ENCODE results near the gene SPRING1. TPM values are rescaled to one million over a fixed set of nuclear protein-coding genes. Genes with fewer than 3 reads are reported as not detected.

Gene SPRING1
- total and polyA plus RNA-seq, 11 donors = 8.2 to 24.4 (median 14.0) TPM

- TF ChIP-seq POLR2A (IDR thresholded peaks at IDR 0.05) (no peak), CTCF (IDR thresholded peaks at IDR 0.05) (peak; percentile 89 to 97 (median 93))
- DNase-seq = peak; percentile 54 to 74 (median 66)
- intact Hi-C loops (cut with DNase I) = loop anchor here (2.0 to 10.0 kb wide), 13 partner anchors 177 to 689 kb away; partner anchors contain the start of gene HRK (in 8 of the 10)
These were observed 34.6 kb downstream of the SPRING1 start for GRCh38 chr12:116703214-116703795.

GRCh38 chr12:116701432-116701831, 36.4 kb downstream of the SPRING1 start:
- Histone ChIP-seq H3K27me3 (no peaks in the 10 kb centered on the region), H3K27ac (no peak overlapping the region), H3K36me3 (no peaks in the 10 kb centered on the region), H3K4me3 (no peak overlapping the region), H3K4me1 (peaks cover 0 to 16% (median 0%) of the 10 kb centered on the region in 12 donors), H3K9me3 (no peaks in the 10 kb centered on the region)
- WGBS, 4 donors = 96 to 98% (median 97%) methylated on average over 4 of the region's 4 CpGs
- no peak for DNase-seq
- TF ChIP-seq CTCF (IDR thresholded peaks at IDR 0.05) = no peak
- intact Hi-C loops (cut with DNase I) = loop anchor here (5.0 to 10.0 kb wide), 10 partner anchors 181 to 687 kb away; partner anchors contain the start of gene HRK (in 7 of the 10)
- no peak for ATAC-seq

More at GRCh38 chr12:116703214-116703795, 34.6 kb downstream of the SPRING1 start:
- H3K36me3 ChIP-seq = no peaks in the 10 kb centered on the region
- H3K9me3 ChIP-seq = no peaks in the 10 kb centered on the region
- no peak overlapping the region for H3K4me3 ChIP-seq
- 20 to 24% (median 21%) methylated on average over 12 of the region's 12 CpGs for WGBS, 4 donors
- H3K27me3 ChIP-seq = no peaks in the 10 kb centered on the region
- no peak overlapping the region for H3K27ac ChIP-seq
- peak; percentile 67 to 83 (median 76) for ATAC-seq
- H3K4me1 ChIP-seq = peaks cover 0 to 6% (median 0%) of the 10 kb centered on the region in 12 donors

GRCh38 chr12:116700066-116700465, 37.8 kb downstream of the SPRING1 start:
- H3K4me1 ChIP-seq = peaks cover 0 to 19% (median 3%) of the 10 kb centered on the region in 12 donors
- TF ChIP-seq CTCF (IDR thresholded peaks at IDR 0.05) = no peak
- no peak for TF ChIP-seq POLR2A (IDR thresholded peaks at IDR 0.05)
- peaks cover 0 to 1% (median 0%) of the 10 kb centered on the region in 9 donors for H3K27me3 ChIP-seq
- no peaks in the 10 kb centered on the region for H3K36me3 ChIP-seq
- no peak for DNase-seq
- no peaks in the 10 kb centered on the region for H3K9me3 ChIP-seq
- ATAC-seq = no peak
- intact Hi-C loops (cut with DNase I) = loop anchor here (5.0 to 10.0 kb wide), 10 partner anchors 182 to 685 kb away; partner anchors contain the start of gene HRK (in 7 of the 10)
- no peak overlapping the region for H3K4me3 ChIP-seq
- H3K27ac ChIP-seq = no peak overlapping the region
- 86 to 97% (median 92%) methylated on average over 6 of the region's 6 CpGs for WGBS, 4 donors

GRCh38 chr12:116698554-116699075, 39.3 kb downstream of the SPRING1 start:
- Histone ChIP-seq H3K27me3 (peaks cover 0 to 15% (median 3%) of the 10 kb centered on the region in 9 donors), H3K4me1 (peaks cover 0 to 34% (median 15%) of the 10 kb centered on the region in 12 donors), H3K4me3 (no peak overlapping the region), H3K27ac (no peak overlapping the region), H3K36me3 (no peaks in the 10 kb centered on the region), H3K9me3 (no peaks in the 10 kb centered on the region)
- DNase-seq (no peak), ATAC-seq (no peak)
- TF ChIP-seq CTCF (IDR thresholded peaks at IDR 0.05) (no peak), POLR2A (IDR thresholded peaks at IDR 0.05) (no peak)
- intact Hi-C loops (cut with DNase I) = loop anchor here in 4 of 10 donors (5.0 to 10.0 kb wide), 5 partner anchors 74 to 701 kb away; no protein-coding TSS in a partner anchor
- 88 to 91% (median 91%) methylated on average over 2 of the region's 2 CpGs for WGBS, 4 donors
